CD14-positive monocyte (primary cell): Measurements from ENCODE around the gene RASGEF1B. TPM values are rescaled to one million over a fixed set of nuclear protein-coding genes. Genes with fewer than 3 reads are reported as not detected.
A peak's percentile ranks its signal among the peaks of the same experiment; 100 is the strongest.

Experiments used
- DNase-seq, 3 donors: peaks; one replicate each; pipeline ENCODE4 v3.0.0-alpha.2; 2011 to 2022
- H2AFZ ChIP-seq: 2 replicates; pipeline ENCODE4 v1.6.0; 2012; ENCODE audit warnings: mild to moderate bottlenecking, low read depth, low read length, inconsistent platforms; ENCODE audit not compliant: insufficient read depth, poor library complexity, severe bottlenecking
- H3K27ac ChIP-seq, 2 donors: 1 replicate in 1 of 2; 2 replicates in 1 of 2; pipeline ENCODE4 v1.5.1; 2012 to 2013; ENCODE audit warnings: low read length in 2 of 2, control low read depth in 1 of 2, inconsistent platforms in 1 of 2, low read depth in 1 of 2, mild to moderate bottlenecking in 1 of 2
- H3K27me3 ChIP-seq, 2 donors: one replicate each; pipeline versions ENCODE4 v1.6.0 to v1.6.1; 2011 to 2013; ENCODE audit warnings: low read length in 2 of 2; ENCODE audit not compliant: control insufficient read depth in 2 of 2, insufficient read depth in 2 of 2
- H3K36me3 ChIP-seq, 2 donors: replicated peaks in 1 of 2; 1 replicate in 1 of 2; 2 replicates in 1 of 2; pipeline versions ENCODE4 v1.5.1 to v1.6.1; 2012 to 2013; ENCODE audit warnings: low read length in 2 of 2, control low read depth in 1 of 2, inconsistent platforms in 1 of 2, mild to moderate bottlenecking in 1 of 2; ENCODE audit not compliant: insufficient read depth in 2 of 2, control insufficient read depth in 1 of 2
- H3K4me1 ChIP-seq, 2 donors: 1 replicate in 1 of 2; 2 replicates in 1 of 2; pipeline versions ENCODE4 v1.5.1 to v1.6.1; 2012 to 2013; ENCODE audit warnings: low read length in 2 of 2, control low read depth in 1 of 2, inconsistent platforms in 1 of 2, mild to moderate bottlenecking in 1 of 2, moderate library complexity in 1 of 2; ENCODE audit not compliant: insufficient read depth in 2 of 2, control insufficient read depth in 1 of 2
- H3K4me2 ChIP-seq: replicated peaks from 2 replicates; pipeline ENCODE3; 2012; ENCODE audit warnings: low read length, moderate library complexity, mild to moderate bottlenecking; ENCODE audit not compliant: poor library complexity, severe bottlenecking; ENCODE audit errors: extremely low read depth
- H3K4me3 ChIP-seq, 3 experiments: fragments of 200-600 bp in 1 of 3; sonication (generic) in 1 of 3; replicated peaks in 1 of 3; 1 replicate in 2 of 3; 2 replicates in 1 of 3; pipeline ENCODE4 v1.5.1; 2011 to 2013; ENCODE audit warnings: low read length in 3 of 3, mild to moderate bottlenecking in 3 of 3, control low read depth in 2 of 3, low read depth in 2 of 3, inconsistent platforms in 1 of 3, moderate library complexity in 1 of 3
- H3K79me2 ChIP-seq: 2 replicates; pipeline ENCODE4 v1.6.0; 2012; ENCODE audit warnings: mild to moderate bottlenecking, control low read depth, inconsistent platforms, low read length, moderate library complexity; ENCODE audit not compliant: insufficient read depth
- H3K9ac ChIP-seq: 2 replicates; pipeline ENCODE4 v1.6.0; 2017; ENCODE audit warnings: low read length, mild to moderate bottlenecking; ENCODE audit not compliant: insufficient read depth, poor library complexity, severe bottlenecking
- H3K9me3 ChIP-seq, 2 donors: replicated peaks in 1 of 2; 1 replicate in 1 of 2; 2 replicates in 1 of 2; pipeline versions ENCODE4 v1.5.1 to v1.6.1; 2012 to 2013; ENCODE audit warnings: low read length in 2 of 2, control low read depth in 1 of 2; ENCODE audit not compliant: control insufficient read depth in 1 of 2, insufficient read depth in 1 of 2
- H4K20me1 ChIP-seq: 2 replicates; pipeline ENCODE4 v1.6.0; 2012; ENCODE audit warnings: mild to moderate bottlenecking, low read length, control low read depth, moderate library complexity; ENCODE audit not compliant: insufficient read depth
- H3K27ac Mint-ChIP-seq, 7 donors: one replicate each; pipeline ENCODE4 v1.8.0; 2020; ENCODE audit warnings: mild to moderate bottlenecking in 7 of 7, mixed read lengths in 7 of 7, moderate library complexity in 6 of 7, inconsistent platforms in 2 of 7
- H3K27me3 Mint-ChIP-seq, 3 donors: one replicate each; pipeline ENCODE4 v1.8.0; 2021 to 2022; ENCODE audit warnings: low read depth in 3 of 3, mild to moderate bottlenecking in 3 of 3, mixed read lengths in 3 of 3, moderate library complexity in 3 of 3, inconsistent platforms in 1 of 3
- H3K36me3 Mint-ChIP-seq, 2 donors: one replicate each; pipeline ENCODE4 v1.8.0; 2020; ENCODE audit warnings: mixed read lengths in 2 of 2, inconsistent platforms in 1 of 2, mild to moderate bottlenecking in 1 of 2
- H3K4me1 Mint-ChIP-seq: one replicate; pipeline ENCODE4 v1.8.0; 2020; ENCODE audit warnings: mild to moderate bottlenecking, mixed read lengths
- H3K4me3 Mint-ChIP-seq, 2 donors: one replicate each; pipeline ENCODE4 v1.8.0; 2020; ENCODE audit warnings: mild to moderate bottlenecking in 2 of 2, mixed read lengths in 2 of 2, moderate library complexity in 1 of 2
- H3K9me3 Mint-ChIP-seq, 7 donors: one replicate each; pipeline ENCODE4 v1.8.0; 2020 to 2022; ENCODE audit warnings: mixed read lengths in 7 of 7, mild to moderate bottlenecking in 6 of 7, moderate library complexity in 6 of 7, inconsistent platforms in 2 of 7
- WGBS: methylation state at CpG from one replicate; pipeline ENCODE4 v1.1.5; 2013; ENCODE audit warnings: missing lambda C conversion rate; ENCODE audit not compliant: insufficient coverage; 5-methylcytosine and 5-hydroxymethylcytosine counted together
- intact Hi-C, 2 donors: fragments of 100-400 bp; cut with micrococcal nuclease; formaldehyde crosslinking; loops; one replicate each; pipeline versions ENCODE4 v1.15.0 to v1.15.1; 2023
- polyA plus RNA-seq, 3 donors: library from polyadenylated mRNA; depleted of rRNA in 1 of 3; unstranded in 2 of 3; stranded (reverse) in 1 of 3; fragments of 300-500 nt in 2 of 3; fragments of >200 nt in 1 of 3; fragmentation: Illumina TruSeq in 2 of 3; gene quantifications; 1 replicate in 2 of 3; 2 replicates in 1 of 3; pipeline ENCODE4 v1.2.3, GENCODE V29; 2012 to 2021
- TF ChIP-seq, protein P1 (sequence below): fragments of 200-600 bp; IDR thresholded peaks from one replicate; pipeline ENCODE4 v1.8.0; 2022; ENCODE audit warnings: antibody characterized with exemption, mild to moderate bottlenecking

Gene RASGEF1B
- polyA plus RNA-seq, 3 donors: 20.3 to 76.9 (median 36.6) TPM

DNA sequence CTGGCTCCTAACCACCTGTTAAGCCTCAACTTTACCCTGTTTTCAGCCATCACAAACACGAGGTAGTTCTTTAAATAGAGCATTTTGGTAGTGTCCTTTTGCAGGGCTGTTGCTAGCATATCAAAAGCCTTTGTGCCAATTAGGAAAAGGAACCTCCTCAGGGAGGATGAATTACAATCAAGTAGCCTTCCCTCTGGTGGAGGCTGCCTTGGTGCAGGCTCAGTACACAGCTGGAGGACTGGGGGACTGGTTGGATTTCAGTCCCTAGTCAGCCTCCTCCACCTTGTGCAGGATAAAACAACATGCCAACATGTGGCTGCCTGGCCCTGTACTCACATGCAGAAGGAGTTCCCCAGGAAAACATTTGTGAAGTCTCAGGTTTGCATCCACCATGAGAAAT lies 53.1 kb downstream of the RASGEF1B start:
- Histone ChIP-seq H3K79me2 (no peaks in the 10 kb centered on the region), H3K27ac (no peak overlapping the region), H2AFZ (peak overlapping the region; percentile 3), H3K27me3 (no peaks in the 10 kb centered on the region), H3K4me1 (peaks cover 21 to 26% of the 10 kb centered on the region in 2 donors), H3K4me2 (no peak overlapping the region), H3K9ac (no peak overlapping the region), H4K20me1 (no peaks in the 10 kb centered on the region), H3K36me3 (no peaks in the 10 kb centered on the region), H3K4me3 (no peak overlapping the region), H3K9me3 (no peaks in the 10 kb centered on the region)
- DNase-seq: no peak
- Mint-ChIP-seq H3K4me3 (no peak overlapping the region), H3K27me3 (peaks cover 0 to 6% (median 0%) of the 10 kb centered on the region in 3 donors), H3K4me1 (peaks cover 23% of the 10 kb centered on the region), H3K36me3 (peaks cover 2 to 4% of the 10 kb centered on the region in 2 donors), H3K27ac (peak overlapping the region in 2 of 7 donors; percentile 54 to 77), H3K9me3 (peaks cover 0 to 6% (median 2%) of the 10 kb centered on the region in 7 donors)
- no CpG with 5 or more reads among the region's 1 CpG for WGBS
- TF ChIP-seq, protein P1, sequence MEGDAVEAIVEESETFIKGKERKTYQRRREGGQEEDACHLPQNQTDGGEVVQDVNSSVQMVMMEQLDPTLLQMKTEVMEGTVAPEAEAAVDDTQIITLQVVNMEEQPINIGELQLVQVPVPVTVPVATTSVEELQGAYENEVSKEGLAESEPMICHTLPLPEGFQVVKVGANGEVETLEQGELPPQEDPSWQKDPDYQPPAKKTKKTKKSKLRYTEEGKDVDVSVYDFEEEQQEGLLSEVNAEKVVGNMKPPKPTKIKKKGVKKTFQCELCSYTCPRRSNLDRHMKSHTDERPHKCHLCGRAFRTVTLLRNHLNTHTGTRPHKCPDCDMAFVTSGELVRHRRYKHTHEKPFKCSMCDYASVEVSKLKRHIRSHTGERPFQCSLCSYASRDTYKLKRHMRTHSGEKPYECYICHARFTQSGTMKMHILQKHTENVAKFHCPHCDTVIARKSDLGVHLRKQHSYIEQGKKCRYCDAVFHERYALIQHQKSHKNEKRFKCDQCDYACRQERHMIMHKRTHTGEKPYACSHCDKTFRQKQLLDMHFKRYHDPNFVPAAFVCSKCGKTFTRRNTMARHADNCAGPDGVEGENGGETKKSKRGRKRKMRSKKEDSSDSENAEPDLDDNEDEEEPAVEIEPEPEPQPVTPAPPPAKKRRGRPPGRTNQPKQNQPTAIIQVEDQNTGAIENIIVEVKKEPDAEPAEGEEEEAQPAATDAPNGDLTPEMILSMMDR: no peak
- intact Hi-C loops: loop anchor here in 1 of 2 donors (10.0 kb wide), 1 partner anchor 946 kb away; no protein-coding TSS in a partner anchor

DNA sequence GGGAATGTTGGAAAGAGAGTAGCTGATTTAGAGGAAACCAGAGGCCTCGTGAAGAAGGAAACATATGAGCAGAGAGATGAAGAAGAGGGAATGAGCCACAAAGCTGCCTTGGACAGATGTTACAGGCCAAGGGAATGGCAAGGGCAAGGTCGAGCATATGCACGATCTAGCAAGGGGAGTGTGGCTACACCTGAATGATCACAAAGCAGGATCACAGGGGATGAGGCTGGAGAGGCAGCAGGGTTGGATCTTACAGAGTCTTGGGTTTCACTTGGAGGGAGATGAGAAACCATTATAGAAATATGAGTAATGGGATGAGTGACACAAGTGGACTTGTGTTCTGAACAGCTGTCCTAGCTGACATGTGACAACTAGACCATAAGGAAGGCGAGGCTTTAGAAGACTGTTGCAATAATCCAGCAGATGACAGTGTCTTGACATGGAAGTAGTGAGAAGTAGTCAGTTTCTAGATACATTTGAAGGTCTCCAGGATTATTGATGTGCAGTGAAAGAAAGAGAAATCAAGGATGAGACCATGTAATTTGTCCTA lies 58.7 kb downstream of the RASGEF1B start:
- no peaks in the 10 kb centered on the region for H3K9me3 ChIP-seq
- H3K4me3 Mint-ChIP-seq: no peak overlapping the region
- H3K27me3 ChIP-seq: no peaks in the 10 kb centered on the region
- intact Hi-C loops: loop anchor here in 1 of 2 donors (10.0 kb wide), 1 partner anchor 952 kb away; no protein-coding TSS in a partner anchor
- H3K36me3 Mint-ChIP-seq: no peaks in the 10 kb centered on the region
- H3K79me2 ChIP-seq: no peaks in the 10 kb centered on the region
- peaks cover 0 to 7% (median 2%) of the 10 kb centered on the region in 3 donors for H3K27me3 Mint-ChIP-seq
- H3K27ac Mint-ChIP-seq: peak overlapping the region in 3 of 7 donors; percentile 13 to 38 (median 26)
- WGBS: 87% methylated on average over 3 of the region's 4 CpGs
- peaks cover 15% of the 10 kb centered on the region for H3K4me1 Mint-ChIP-seq
- H4K20me1 ChIP-seq: no peaks in the 10 kb centered on the region
- DNase-seq: peak; percentile 53 to 79 (median 70)
- no peak overlapping the region for H3K4me3 ChIP-seq
- no peak overlapping the region for H3K4me2 ChIP-seq
- H3K4me1 ChIP-seq: peaks cover 0 to 6% of the 10 kb centered on the region in 2 donors
- no peaks in the 10 kb centered on the region for H3K36me3 ChIP-seq
- no peak overlapping the region for H3K27ac ChIP-seq
- H3K9me3 Mint-ChIP-seq: peaks cover 0 to 6% (median 2%) of the 10 kb centered on the region in 7 donors
- peak overlapping the region; percentile 16 for H2AFZ ChIP-seq
- TF ChIP-seq, protein P1: no peak
- H3K9ac ChIP-seq: no peak overlapping the region
